HL-60 (cell line): ENCODE measurements around the gene RALB.

Experiments
- DNase-seq, 2 experiments: peaks; one replicate each; pipeline ENCODE4 v3.0.0-alpha.2; 2010 to 2020; ENCODE audit warnings: low read depth in 1 of 2, low spot score in 1 of 2
- H3K27ac ChIP-seq: fragments of 250-450 bp; sonication (Bioruptor Pico); replicated peaks from 2 replicates; pipeline ENCODE4 v1.5.1; 2020; ENCODE audit warnings: mild to moderate bottlenecking, moderate library complexity
- H3K27me3 ChIP-seq: fragments of 250-450 bp; sonication (Bioruptor Pico); 2 replicates; pipeline ENCODE4 v1.5.1; 2021; ENCODE audit warnings: mild to moderate bottlenecking, moderate library complexity; ENCODE audit not compliant: insufficient read depth, poor library complexity, severe bottlenecking
- H3K4me3 ChIP-seq: replicated peaks from 2 replicates; pipeline ENCODE4 v1.5.1; 2011; ENCODE audit warnings: mild to moderate bottlenecking, control low read depth, low read length; ENCODE audit not compliant: insufficient read depth
- CTCF ChIP-seq: IDR thresholded peaks from one replicate; pipeline ENCODE4 v1.5.1; 2011; ENCODE audit warnings: low read length, control low read depth, inconsistent platforms; ENCODE audit not compliant: insufficient read depth
- GABPA ChIP-seq: IDR thresholded peaks from 2 replicates; pipeline ENCODE4 v1.6.1; 2012; ENCODE audit warnings: low read depth
- POLR2AphosphoS5 ChIP-seq: IDR thresholded peaks from 2 replicates; pipeline ENCODE4 v1.6.1; 2012; ENCODE audit warnings: low read depth
- REST ChIP-seq: IDR thresholded peaks from 2 replicates; pipeline ENCODE4 v1.6.1; 2012; ENCODE audit warnings: low read depth; ENCODE audit not compliant: insufficient replicate concordance
- SPI1 ChIP-seq: IDR thresholded peaks from 2 replicates; pipeline ENCODE4 v1.6.1; 2012; ENCODE audit warnings: low read depth, mild to moderate bottlenecking, borderline replicate concordance

Gene RALB

DNA sequence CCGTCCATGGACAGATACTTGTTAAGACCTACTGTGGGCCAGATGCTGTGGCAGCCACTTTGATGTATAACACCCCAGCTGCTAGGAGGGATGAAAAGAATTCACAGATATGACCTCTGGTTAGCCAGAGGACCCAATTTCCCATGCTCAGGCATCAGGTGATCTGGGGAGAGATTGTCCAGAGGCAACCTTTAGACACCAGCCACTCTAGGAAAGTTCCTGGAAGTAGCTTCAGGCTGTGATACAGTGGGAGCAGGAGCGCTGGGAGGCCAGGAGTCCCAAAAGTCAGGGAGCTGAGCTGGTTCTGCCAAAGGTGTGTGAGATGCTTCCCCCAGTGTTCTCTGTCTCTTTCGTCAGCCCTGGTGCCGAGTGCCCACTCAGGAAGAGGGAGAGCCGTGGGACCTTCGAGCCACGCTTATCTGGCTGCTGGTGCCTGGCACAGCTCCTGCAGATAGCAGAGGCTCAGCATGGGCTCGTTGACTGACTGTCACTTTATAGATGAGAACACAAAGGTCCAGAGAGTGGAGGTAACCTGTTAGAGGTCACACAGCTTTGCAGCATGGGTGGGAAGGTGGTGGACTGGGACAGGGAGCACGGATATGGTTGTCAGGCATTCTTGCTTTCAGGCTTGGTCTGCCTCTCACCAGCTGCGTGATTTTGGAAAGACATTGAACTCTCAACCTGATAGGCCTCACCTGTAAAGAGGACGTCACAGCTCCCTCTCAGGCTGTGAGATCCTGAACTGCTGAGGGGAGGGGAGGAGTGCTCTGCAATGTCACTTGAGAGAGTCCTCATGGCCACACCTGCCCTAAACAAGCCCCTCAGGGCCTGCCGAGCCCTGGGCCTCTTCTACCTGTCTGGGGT, 7.8 kb upstream of the RALB start:
- DNase-seq, result no peak
- Histone ChIP-seq H3K27me3 (no peaks in the 10 kb centered on the region), H3K4me3 (no peak overlapping the region), H3K27ac (no peak overlapping the region)
- TF ChIP-seq CTCF (no peak), POLR2AphosphoS5 (no peak), SPI1 (no peak), GABPA (no peak), REST (no peak)

DNA sequence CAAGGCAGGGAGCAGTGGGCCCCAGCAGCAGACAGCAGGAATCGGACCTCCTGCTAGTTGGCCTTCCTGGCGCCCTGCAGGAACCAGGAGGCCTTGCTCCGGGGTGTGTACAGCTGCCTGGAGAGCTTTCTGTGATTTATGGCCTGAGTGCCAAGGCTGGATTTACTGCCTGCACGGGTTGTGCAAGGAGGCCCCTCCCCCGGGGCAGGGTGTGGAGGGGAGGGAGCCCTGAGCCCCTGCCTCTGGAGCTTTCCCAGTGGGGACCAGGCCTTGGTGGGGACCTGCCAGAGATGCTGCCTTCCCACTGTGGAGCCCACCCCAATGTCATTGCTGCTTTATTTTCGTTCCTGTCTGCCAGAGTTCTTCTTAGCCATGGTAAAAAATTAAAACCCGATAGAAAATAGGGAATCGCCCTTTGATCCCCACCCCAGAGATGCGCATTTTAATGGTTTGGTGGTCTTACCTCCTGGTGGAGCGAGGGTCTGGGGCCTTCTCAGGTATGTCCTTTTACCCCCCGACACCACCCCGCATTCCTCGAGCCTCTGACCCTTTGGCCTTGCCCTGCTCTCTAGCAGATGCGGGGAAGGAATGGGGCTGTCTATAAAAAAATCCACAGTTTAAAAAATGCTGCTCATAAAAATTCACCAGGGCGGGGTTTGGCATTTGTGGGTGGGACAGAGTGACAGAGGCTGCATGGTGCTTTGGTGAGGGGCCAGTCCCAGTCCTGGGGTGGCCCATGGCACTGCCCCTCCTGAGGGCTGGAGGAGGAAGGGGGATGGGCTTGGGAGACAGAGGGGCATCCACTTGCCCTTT, 6.9 kb upstream of the RALB start:
- no peak for TF ChIP-seq POLR2AphosphoS5
- no peak overlapping the region for H3K4me3 ChIP-seq
- no peak for DNase-seq
- no peak overlapping the region for H3K27ac ChIP-seq
- H3K27me3 ChIP-seq, result no peaks in the 10 kb centered on the region

DNA sequence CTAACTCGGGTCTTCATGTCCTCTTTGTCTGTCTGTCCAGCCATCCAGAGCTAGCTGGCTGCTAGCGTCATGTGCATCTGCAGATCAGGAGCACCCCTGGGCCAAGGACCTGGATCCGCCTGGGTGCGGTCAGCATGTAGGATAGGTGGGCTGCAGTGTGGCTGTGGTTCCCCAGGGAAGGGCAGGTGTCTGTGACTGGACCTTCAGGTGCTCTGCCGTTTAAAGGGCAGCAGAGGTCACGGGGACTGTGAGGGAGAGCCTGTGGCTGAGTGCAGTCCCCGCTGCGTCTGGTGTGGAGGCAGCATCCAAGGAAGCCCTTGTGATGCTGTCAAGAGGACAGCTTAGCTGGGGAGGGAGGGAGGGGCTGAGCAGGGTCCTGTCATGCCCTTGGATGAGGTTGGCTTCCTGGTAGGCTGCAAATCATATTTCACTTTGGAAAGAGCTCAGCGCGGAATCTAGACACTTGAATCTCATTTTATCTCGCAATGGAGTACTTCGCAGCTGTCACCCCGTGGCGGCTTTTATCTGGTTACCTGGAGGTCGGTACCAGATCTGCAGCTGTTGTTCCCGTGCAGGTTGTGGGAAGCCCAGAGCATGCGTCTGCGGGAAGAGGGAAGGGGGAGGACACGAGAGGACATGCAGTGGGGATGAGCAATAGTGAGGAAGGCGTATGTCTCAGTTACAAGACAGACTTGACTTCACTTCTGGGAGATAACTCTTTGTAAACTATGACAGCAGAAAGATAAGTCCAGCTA, 5.9 kb upstream of the RALB start:
- TF ChIP-seq REST, result no peak
- no peak for TF ChIP-seq SPI1
- TF ChIP-seq POLR2AphosphoS5, result no peak
- TF ChIP-seq CTCF, result no peak
- no peak for TF ChIP-seq GABPA
- DNase-seq, result no peak
- Histone ChIP-seq H3K27me3 (no peaks in the 10 kb centered on the region), H3K4me3 (no peak overlapping the region), H3K27ac (no peak overlapping the region)

DNA sequence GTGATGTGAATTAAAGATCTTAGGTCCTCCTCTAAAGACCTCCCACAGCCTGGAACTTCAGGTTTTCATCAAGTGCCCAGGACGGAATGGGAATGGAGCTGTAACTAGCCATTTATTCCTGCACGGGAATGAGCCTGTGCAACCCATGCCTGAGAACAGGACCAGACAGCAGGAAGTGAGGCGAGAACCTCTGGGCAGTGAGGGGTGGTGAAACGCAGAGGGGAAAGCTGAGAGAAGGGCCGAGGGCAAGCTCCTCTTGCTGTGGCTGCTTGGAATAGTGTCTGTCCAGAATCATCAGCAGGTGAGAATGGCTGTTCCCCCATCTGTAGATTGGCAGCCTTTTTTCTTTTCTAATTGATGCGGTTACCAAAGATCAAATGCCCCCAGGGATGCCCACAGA, 4.8 kb upstream of the RALB start:
- H3K4me3 ChIP-seq, result no peak overlapping the region
- H3K27me3 ChIP-seq, result no peaks in the 10 kb centered on the region
- H3K27ac ChIP-seq, result no peak overlapping the region
- no peak for DNase-seq
- TF ChIP-seq REST (no peak), POLR2AphosphoS5 (no peak), GABPA (no peak), SPI1 (no peak), CTCF (no peak)
